GM18873 (cell line): ENCODE measurements around the gene XRCC1.
"Not testable (repeated sequence)": the region's sequence is repeated elsewhere in the genome, so short reads cannot be mapped to it uniquely, and the experiment has no call there.

ENCODE experiments used
- ATAC-seq: cut with Tn5 transposase; IDR thresholded peaks from one replicate; pipeline ENCODE4 v1.9.1; 2021; ENCODE audit warnings: mild to moderate bottlenecking, moderate library complexity, moderate number of reproducible peaks; ENCODE audit not compliant: unreplicated experiment, low FRiP score

XRCC1 gene

GRCh38 chr19:43551399-43552197 lies 23.7 kb downstream of the XRCC1 start:
- ATAC-seq, result no peak

- no peak for ATAC-seq
Measured at GRCh38 chr19:43548706-43549105, 26.6 kb downstream of the XRCC1 start.

- not testable (repeated sequence) for ATAC-seq
Measured at GRCh38 chr19:43547926-43548325, 27.4 kb downstream of the XRCC1 start.

GRCh38 chr19:43546581-43546980 lies 28.7 kb downstream of the XRCC1 start:
- ATAC-seq, result no peak

- ATAC-seq, result no peak
Measured at GRCh38 chr19:43545981-43546380, 29.3 kb downstream of the XRCC1 start.

GRCh38 chr19:43545276-43545675 lies 30.1 kb downstream of the XRCC1 start:
- no peak for ATAC-seq

GRCh38 chr19:43544077-43544476 lies 31.2 kb downstream of the XRCC1 start:
- no peak for ATAC-seq

- ATAC-seq, result no peak
Measured at GRCh38 chr19:43541920-43542650, 33.2 kb downstream of the XRCC1 start.

- no peak for ATAC-seq
Measured at GRCh38 chr19:43540381-43540780, 34.9 kb downstream of the XRCC1 start.

GRCh38 chr19:43538922-43539321 lies 36.4 kb downstream of the XRCC1 start:
- ATAC-seq, result no peak

GRCh38 chr19:43534816-43535761 lies 40.2 kb downstream of the XRCC1 start:
- no peak for ATAC-seq

- no peak for ATAC-seq
Measured at GRCh38 chr19:43534305-43534815, 41.0 kb downstream of the XRCC1 start.

- ATAC-seq, result peak; percentile 50
Measured at GRCh38 chr19:43533546-43534304, 41.6 kb downstream of the XRCC1 start.

GRCh38 chr19:43532962-43533545 lies 42.3 kb downstream of the XRCC1 start, which contains the start of gene ZNF575:
Gene ZNF575, plus strand, starts transcription at chr19:43533188. Its CDS starts 1,235 bp downstream, at chr19:43534423.
- peak; percentile 54 for ATAC-seq

- ATAC-seq, result no peak
Measured at GRCh38 chr19:43532571-43532961, 42.8 kb downstream of the XRCC1 start.

- no peak for ATAC-seq
Measured at GRCh38 chr19:43527860-43528622, 47.3 kb downstream of the XRCC1 start.

GRCh38 chr19:43526884-43527859 lies 48.2 kb downstream of the XRCC1 start, which contains the start of gene ETHE1:
Gene ETHE1, minus strand, starts transcription at chr19:43527201. Its CDS starts 24 bp downstream, at chr19:43527177.
- peak; percentile 42 for ATAC-seq
